HG03439 (cell line): ENCODE measurements around the gene TBX2.
"Not testable (repeated sequence)": the region's sequence is repeated elsewhere in the genome, so short reads cannot be mapped to it uniquely, and the experiment has no call there.

Experiments used
- ATAC-seq: cut with Tn5 transposase; IDR thresholded peaks from one replicate; pipeline ENCODE4 v1.9.1; 2021; ENCODE audit warnings: mild to moderate bottlenecking, moderate library complexity; ENCODE audit not compliant: unreplicated experiment

Gene TBX2

GRCh38 chr17:61425682-61426481 is 26.2 kb downstream of the TBX2 start:
- ATAC-seq = no peak

GRCh38 chr17:61426482-61427304 is 27.1 kb downstream of the TBX2 start:
- no peak for ATAC-seq

- ATAC-seq = no peak
Observed at GRCh38 chr17:61427567-61427966, 27.9 kb downstream of the TBX2 start.

DNA sequence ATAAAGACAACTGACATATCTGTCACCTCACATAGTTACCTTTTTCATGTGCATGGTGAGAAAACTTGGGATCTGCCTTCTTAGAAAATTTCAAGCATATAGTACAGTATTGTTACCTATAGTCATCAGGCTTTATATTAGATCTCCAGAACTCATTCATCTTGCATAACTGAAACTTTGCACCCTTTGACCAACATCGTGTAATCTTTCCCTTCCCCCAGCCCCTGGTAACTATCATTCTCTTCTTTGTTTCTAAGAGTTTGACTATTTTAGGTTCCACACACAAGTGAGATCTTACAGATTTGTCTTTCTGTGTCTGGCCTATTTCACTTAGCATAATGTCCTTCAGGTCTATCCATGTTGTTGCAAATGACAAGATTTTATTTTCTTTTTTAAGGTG is 29.6 kb downstream of the TBX2 start:
- no peak for ATAC-seq

- not testable (repeated sequence) for ATAC-seq
Observed at GRCh38 chr17:61429831-61430230, 30.2 kb downstream of the TBX2 start.

- ATAC-seq = no peak
Observed at GRCh38 chr17:61431594-61432311, 32.1 kb downstream of the TBX2 start.

DNA sequence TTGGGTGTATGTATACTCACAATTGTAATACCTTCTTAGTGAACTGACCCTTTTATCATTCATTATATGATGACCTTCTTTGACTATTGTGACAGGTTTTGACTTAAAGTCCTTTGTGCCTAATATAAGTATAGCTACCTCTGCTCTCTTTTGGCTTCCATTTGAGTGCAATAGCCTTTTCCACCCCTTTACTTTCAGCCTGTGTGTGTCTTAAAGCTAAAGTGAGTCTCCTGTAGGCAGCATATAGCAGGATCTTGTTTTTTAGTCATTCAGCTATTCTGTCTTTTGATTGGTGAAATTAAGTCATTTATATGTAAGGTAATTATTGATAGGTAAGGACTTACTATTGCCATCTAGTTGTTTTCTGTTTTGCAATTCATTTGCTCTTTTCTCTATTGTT is 36.6 kb downstream of the TBX2 start:
- no peak for ATAC-seq

DNA sequence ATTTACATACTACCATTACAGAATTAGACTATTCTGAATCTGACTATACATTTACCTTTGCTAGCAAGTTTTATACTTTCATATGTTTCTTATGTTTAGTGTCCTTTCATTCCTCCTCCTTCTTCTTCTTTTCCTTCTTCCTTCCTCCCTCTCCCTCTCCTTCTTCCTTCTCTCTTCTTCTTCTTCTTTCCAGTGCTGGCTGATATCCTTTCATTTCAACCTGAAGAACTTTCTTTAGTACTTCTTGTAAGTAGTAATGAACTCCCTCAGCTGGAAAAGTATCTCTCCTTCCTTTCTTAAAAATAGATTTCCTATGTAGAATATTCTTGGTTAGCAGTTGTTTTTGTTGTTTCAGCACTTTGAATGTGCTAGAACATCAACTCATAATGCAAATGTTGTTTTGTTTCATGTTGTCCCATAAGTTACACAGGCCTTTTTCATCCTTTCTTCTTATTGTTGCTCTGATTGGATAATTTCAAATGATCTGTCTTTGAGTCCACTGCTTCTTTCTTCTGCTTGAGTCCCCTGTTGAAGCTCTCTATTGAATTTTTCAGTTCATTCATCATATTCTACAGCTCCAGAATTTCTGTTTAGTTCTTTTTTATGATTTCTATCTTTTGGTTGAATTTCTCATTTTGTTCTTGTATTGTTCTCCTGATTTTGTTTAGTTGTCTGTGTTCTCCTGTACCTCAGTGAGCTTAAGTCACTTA is 37.5 kb downstream of the TBX2 start:
- ATAC-seq = no peak

GRCh38 chr17:61440697-61441096 is 41.1 kb downstream of the TBX2 start:
- no peak for ATAC-seq

- ATAC-seq = not testable (repeated sequence)
Observed at GRCh38 chr17:61441507-61441906, 41.9 kb downstream of the TBX2 start.

DNA sequence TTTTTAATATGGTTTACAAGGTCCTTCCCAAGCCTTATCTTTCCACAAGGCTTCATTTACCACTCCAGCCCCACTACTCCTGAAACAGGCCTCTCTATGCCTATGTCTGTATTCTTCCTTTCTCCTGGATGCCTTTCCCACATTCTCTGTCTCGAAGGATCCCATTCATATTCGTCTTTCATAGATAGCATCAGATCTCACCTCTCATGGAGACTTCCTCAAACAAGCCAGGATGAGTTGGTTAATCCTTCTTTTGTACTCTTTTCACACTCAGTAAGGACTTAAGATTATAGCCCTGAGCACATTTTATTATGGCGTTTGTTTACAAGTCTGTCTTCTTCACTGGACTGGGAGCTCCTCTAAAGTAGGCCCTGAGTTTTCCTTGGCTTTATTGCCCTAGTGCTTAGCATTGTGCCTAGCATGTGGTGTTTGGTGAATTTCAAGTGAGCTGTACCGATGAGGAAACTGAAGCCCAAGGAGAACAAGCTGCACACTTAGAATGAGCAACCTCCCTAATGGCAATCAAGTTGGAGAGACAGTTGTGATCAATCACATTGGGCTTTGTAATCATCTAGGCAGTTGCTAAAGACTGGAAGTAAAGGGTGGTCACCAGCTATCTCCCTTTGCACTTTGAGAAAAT is 42.6 kb downstream of the TBX2 start:
- ATAC-seq = no peak

GRCh38 chr17:61442878-61443474 is 43.3 kb downstream of the TBX2 start:
- ATAC-seq = no peak

DNA sequence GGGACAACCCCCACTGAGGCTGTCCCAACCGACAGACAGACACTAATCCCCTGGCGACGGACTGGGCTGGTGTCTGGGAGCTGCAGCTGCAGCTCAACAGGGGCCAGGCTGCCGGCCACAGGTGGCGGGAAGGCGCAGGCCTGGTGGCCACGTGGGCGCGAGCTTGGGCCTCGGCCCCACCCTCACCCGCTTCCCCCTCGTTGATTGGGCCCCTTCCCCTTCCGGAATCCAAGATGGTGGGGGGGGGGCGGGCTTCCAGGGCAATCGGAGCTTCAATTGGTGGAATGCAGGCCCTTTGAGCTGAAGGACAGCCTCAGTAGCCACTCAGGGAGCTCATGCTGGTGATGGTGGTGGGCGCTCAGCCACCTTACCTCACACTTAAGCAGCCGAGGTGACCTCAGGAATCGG is 43.8 kb downstream of the TBX2 start:
- no peak for ATAC-seq

DNA sequence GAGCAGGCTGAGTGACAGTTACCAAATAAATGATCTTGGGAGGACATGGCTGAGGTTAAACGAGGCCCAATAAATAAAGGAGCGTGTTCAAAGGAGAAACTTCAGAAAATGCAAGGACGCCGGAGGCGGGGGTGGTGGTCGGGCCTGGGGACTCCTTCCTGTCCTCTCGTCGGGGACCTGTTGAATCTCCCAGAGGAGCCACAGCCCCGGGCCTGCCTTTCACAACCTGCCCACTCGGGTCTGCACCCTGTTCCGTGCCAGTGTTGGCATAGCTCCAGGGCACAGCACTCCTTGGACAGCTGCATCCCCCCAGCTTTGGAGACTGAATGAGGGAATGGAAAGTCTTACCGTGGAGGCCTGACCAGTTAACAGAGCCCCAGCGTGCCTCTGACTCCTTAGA is 44.4 kb downstream of the TBX2 start:
- no peak for ATAC-seq

DNA sequence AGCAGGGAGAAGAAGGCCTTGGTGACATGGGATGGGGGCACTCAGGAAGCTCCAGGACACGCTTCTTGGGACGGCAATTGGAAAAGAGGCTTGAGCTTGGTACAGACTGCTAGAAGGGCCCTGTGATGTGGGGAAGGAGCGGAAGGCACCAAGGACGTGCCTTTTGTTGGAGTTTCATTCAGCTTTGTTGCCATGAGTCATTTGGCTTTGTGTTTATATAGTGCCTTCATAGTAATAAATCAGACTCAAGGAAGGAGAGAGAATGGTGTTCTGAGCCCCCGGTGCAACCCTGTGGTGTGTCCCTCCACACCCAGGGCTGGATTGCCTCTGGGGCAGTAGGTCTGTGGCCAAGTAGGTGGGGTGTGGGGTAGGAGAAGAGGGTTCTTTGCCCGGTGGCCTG is 45.2 kb downstream of the TBX2 start:
- ATAC-seq = no peak

DNA sequence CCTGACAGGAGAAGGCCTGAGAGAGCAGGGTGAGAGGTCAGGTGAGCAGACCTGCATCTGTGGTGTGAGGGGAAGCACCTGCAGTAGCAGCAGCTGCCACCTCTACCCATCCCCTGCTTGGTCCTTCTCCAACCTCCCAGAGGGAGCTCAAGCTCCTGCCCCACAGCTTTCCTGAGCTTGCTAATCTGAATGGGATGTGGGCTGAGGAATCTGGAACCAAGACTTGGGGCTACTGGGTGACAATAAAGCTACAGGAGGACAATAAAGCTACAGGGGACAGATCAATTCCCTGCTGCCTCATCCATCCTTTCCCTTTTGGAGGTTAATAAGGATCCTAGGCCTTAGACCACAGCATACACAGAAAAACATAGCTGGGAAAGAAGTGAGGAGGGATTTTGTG is 47.7 kb downstream of the TBX2 start:
- ATAC-seq = no peak

DNA sequence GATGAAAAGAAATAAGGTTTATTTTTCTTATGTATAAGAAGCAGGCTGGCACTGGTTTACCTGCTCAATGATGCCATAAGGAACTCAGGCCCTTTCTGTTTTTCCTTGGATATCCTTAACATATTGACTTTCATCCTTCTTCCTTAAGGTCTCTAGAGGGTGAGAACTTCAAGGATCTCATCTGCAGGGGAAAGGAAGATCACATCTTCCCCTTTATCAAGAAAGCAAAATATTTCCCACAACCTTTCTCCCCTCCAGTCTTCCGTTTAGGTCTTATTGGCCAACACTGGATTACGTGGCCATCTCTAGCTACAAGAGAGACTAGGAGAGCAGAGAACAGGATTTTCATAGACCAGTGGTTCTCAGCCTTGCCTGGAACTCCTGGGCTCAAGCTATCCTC is 48.4 kb downstream of the TBX2 start:
- ATAC-seq = no peak

DNA sequence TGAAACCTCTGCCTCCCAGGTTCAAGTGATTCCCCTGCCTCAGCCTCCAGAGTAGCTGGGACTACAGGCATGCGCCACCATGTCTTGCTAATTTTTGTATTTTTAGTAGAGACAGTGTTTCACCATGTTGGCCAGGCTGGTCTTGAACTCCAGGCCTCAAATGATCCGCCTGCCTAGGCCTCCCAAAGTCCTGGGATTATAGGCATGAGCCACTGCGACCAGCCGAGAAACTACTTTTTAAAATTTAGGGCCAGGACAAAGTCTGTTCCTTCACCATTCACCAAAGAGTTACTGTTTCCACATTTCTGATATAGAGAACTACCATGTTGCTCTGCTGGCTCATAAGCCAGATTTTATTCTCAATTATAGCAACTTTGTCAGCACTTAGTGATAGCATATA is 49.5 kb downstream of the TBX2 start:
- ATAC-seq = not testable (repeated sequence)

DNA sequence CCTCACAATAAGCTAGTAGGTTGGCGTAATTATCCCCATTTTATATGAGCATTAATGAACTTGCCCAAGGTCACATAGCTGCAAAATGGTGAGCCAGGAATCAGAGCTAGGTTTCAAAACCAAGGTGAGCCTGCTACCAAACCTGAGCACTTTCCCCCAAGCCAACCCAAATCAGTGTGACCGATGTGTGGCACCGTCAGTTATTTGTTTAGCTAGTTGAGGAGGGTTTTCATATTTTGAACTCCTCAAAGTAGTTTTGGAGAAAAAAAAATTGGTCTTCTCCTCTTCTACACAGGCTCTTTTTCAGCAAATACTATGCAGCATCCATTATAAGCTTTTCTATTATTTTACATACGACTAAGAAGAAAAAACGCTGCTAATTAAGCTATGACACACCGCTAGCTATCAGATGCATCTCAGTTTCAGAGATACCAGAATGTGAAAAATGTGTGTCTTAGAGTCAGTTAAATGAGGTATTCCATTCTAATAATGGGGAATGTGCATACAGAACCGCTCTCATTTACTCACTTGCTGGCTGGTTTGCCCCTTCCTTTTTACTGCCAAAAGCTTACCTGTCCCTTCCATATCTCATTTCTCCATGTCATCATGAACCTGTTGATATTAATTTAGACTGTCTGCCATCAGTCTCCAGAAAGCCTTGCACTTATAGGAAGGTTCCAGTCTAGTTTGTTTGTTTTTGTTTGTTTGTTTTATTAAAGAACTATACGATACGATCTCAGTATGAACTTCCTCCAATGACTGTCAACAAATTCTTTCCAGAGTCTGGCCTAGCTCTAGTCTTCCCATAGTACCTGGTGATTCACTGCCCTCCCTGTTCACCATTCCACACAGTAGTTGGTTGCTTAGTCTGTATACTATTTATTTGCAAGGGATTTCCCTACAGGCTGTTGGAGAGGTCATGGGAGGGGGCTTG is 50.3 kb downstream of the TBX2 start:
- no peak for ATAC-seq
